Type B pancreatic cell (in vitro differentiated cells): ENCODE measurements around the gene NACC2. TPM values are rescaled to one million over a fixed set of nuclear protein-coding genes. Genes with fewer than 3 reads are reported as not detected.
A peak's percentile ranks its signal among the peaks of the same experiment; 100 is the strongest.

ENCODE experiments used
- DNase-seq: peaks from one replicate; pipeline ENCODE4 v3.0.0; 2021; ENCODE audit warnings: mixed read lengths; ENCODE audit not compliant: unreplicated experiment; ENCODE audit errors: extremely low spot score
- H3K27ac Mint-ChIP-seq: 2 replicates; pipeline ENCODE4 v1.8.0; 2021; ENCODE audit warnings: mild to moderate bottlenecking, mixed read lengths
- H3K27me3 Mint-ChIP-seq: 2 replicates; pipeline ENCODE4 v1.8.0; 2021; ENCODE audit warnings: mixed read lengths
- H3K36me3 Mint-ChIP-seq: 2 replicates; pipeline ENCODE4 v1.8.0; 2021; ENCODE audit warnings: mixed read lengths
- H3K4me1 Mint-ChIP-seq: one replicate; pipeline ENCODE4 v1.8.0; 2021; ENCODE audit warnings: mixed read lengths; ENCODE audit not compliant: unreplicated experiment
- H3K4me3 Mint-ChIP-seq: 2 replicates; pipeline ENCODE4 v1.8.0; 2021; ENCODE audit warnings: mild to moderate bottlenecking, mixed read lengths
- H3K9me3 Mint-ChIP-seq: 2 replicates; pipeline ENCODE4 v1.8.0; 2021; ENCODE audit warnings: mixed read lengths
- CTCF ChIP-seq: fragments of 200-600 bp; sonication (generic); conservative IDR thresholded peaks from 2 replicates; pipeline ENCODE4 v1.5.0; 2021; ENCODE audit warnings: antibody characterized with exemption, mild to moderate bottlenecking
- total RNA-seq: library from RNA; stranded (reverse); gene quantifications from 2 replicates; pipeline ENCODE4 v1.2.1, GENCODE V29; 2021; ENCODE audit warnings: low replicate concordance

NACC2 gene
- total RNA-seq, 1 donor from 2014 or later, result 9.3 TPM

GRCh38 chr9:136054146-136054545, 40.9 kb downstream of the NACC2 start:
- no peaks in the 10 kb centered on the region for H3K27me3 Mint-ChIP-seq
- H3K27ac Mint-ChIP-seq, result no peak overlapping the region
- peaks cover 20% of the 10 kb centered on the region for H3K4me1 Mint-ChIP-seq
- no peaks in the 10 kb centered on the region for H3K9me3 Mint-ChIP-seq
- no peak overlapping the region for H3K4me3 Mint-ChIP-seq
- no peaks in the 10 kb centered on the region for H3K36me3 Mint-ChIP-seq
- TF ChIP-seq CTCF, result no peak
- DNase-seq, result no peak

GRCh38 chr9:136053757-136054142, 41.3 kb downstream of the NACC2 start:
- Mint-ChIP-seq H3K36me3 (no peaks in the 10 kb centered on the region), H3K4me3 (no peak overlapping the region), H3K4me1 (peaks cover 20% of the 10 kb centered on the region), H3K27me3 (no peaks in the 10 kb centered on the region), H3K27ac (no peak overlapping the region), H3K9me3 (no peaks in the 10 kb centered on the region)
- no peak for DNase-seq
- no peak for TF ChIP-seq CTCF

DNA sequence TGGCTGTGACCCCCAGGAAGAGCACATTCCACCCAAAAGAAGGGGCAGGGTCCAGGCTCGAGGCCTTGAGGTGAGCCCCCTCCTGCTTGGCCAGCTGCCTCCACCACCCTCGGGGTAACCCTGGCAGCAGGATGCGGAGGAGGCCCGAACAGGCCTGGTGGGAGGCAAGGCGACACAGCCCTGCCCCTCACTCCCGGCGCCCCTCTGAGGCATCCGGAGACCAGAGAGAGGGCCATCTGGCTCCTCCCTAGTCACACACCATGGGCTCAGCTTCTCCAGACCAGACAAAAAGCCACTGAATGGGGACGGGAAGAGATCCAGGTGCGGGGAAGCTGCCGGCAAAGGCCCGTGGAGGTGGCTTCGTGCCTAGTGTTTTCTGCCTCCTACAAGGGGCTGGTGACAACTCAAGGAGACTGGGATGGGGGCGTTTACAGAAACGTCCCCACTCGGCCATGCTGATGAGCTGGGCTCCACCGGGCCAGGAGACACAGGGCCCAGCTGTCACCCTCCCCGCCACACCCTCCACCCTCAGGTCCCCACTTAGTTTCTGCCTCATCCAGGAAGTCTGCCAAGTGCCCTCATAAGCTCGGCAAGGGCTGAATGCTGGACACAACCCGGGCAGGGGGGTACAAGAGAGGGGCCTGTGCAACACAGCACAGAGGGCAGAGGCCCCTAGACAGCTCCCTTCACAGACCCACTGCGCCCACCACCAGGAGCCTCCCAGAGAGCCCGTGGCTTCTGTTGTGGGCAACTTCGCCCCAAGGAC, 41.9 kb downstream of the NACC2 start:
- no peak for TF ChIP-seq CTCF
- no peaks in the 10 kb centered on the region for H3K36me3 Mint-ChIP-seq
- DNase-seq, result no peak
- peaks cover 20% of the 10 kb centered on the region for H3K4me1 Mint-ChIP-seq
- no peak overlapping the region for H3K27ac Mint-ChIP-seq
- H3K4me3 Mint-ChIP-seq, result peak overlapping the region; percentile 25
- H3K27me3 Mint-ChIP-seq, result no peaks in the 10 kb centered on the region
- H3K9me3 Mint-ChIP-seq, result no peaks in the 10 kb centered on the region

DNA sequence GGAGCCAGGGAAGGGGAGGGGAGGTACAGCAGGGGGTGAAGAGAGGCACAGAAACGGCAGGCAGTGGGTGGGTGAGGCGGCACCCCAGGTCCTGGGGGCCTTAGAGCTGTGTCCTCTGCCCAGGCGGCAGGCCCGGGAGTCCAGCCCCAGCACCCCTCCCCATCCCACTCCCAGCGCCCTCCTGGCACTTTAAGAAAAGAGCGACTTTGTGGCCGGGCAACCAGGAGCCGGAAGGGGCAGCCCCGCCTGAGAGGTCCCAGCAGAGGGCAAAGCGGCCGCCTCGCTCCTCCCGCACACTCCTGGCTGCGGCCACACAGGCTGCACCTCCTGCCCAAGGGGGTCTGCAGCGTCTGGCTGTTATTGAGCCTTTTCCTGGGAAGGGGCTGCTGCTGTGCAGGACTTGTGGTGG, 42.6 kb downstream of the NACC2 start:
- Mint-ChIP-seq H3K27ac (peak overlapping the region; percentile 90), H3K4me3 (no peak overlapping the region), H3K36me3 (no peaks in the 10 kb centered on the region), H3K9me3 (no peaks in the 10 kb centered on the region), H3K4me1 (peaks cover 18% of the 10 kb centered on the region), H3K27me3 (no peaks in the 10 kb centered on the region)
- peak; percentile 69 for DNase-seq
- TF ChIP-seq CTCF, result no peak

- peak; percentile 70 for DNase-seq
- Mint-ChIP-seq H3K27me3 (no peaks in the 10 kb centered on the region), H3K4me1 (peaks cover 13% of the 10 kb centered on the region), H3K27ac (peak overlapping the region; percentile 90), H3K36me3 (no peaks in the 10 kb centered on the region), H3K9me3 (no peaks in the 10 kb centered on the region), H3K4me3 (peak overlapping the region; percentile 88)
- TF ChIP-seq CTCF, result no peak
Observed at GRCh38 chr9:136051837-136052471, 43.1 kb downstream of the NACC2 start.
